GM19351 (cell line): ENCODE measurements around the gene TMEM258.

Experiments used
- ATAC-seq: cut with Tn5 transposase; IDR thresholded peaks from one replicate; pipeline ENCODE4 v1.9.1; 2021; ENCODE audit warnings: mild to moderate bottlenecking, moderate library complexity; ENCODE audit not compliant: unreplicated experiment

Gene TMEM258

GRCh38 chr11:61762223-61762615 lies 30.2 kb downstream of the TMEM258 start:
- ATAC-seq = no peak

DNA sequence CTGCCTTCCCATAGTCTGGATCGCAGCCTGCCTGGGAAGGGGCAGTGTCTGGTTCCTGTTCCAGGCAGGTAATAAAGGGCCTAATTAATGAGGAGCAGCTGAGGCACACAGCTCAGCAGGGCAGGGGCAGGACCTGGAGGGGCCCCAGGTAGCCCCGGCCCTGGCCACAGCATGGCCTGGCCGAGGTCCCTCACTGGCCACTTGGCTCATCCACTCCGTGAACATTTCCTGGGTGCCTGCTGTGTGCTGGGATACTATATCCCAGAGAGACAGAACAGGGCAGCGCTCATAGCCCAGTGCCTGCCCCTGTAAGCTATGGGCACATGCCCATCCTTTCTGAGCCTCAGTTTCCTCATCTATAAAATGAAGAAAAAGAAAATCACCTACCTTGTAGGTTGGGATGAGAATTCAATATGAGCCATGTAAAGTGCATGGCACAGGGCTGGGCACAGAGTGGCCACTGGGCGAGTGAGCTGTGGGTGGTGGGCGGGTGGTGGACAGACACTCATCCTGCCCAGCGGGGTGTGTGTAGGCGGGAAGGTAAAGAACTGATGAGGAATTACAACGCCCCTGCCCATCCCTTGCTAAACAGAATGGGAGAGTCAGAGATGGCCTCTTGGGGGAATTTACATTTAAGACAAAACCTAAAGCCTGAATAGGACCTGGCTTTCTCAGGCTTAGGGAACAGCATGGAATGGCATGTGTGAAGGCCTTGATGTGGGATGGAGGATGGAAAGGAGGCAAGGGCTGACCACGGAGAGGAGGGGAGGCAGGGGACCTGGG lies 30.8 kb downstream of the TMEM258 start:
- no peak for ATAC-seq

GRCh38 chr11:61760946-61761345 lies 31.5 kb downstream of the TMEM258 start:
- no peak for ATAC-seq

DNA sequence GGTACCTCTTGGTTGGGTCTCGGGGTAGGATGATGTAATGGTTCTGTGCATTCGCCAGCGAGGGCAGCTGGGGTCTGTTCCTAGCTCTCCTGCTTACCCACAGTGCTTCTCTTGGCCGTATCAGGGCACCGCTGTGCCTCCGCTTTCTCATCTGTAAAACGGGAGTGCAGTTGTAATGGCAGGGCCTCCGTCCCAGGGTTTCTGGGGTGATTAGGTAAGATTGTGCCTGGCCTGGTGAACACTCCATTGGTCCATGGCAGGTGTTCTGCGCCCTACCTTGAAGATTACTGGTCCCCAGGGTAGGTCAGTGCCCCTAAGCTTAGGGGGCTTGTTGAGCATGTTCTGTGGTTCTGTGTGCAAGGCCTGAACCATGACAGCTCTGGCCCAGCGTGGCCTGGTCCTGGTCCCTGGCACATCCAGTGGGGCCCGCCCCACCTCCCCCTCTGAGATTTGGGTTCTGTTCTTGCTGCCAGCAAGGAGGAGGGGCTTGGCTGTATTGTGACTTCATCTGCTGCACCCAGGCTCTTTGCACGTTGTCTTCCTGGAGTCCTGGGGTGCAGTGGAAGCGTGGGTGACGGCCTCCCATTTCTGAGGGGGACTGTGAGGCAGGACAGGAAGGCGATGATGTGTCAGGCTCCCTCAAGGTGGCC lies 35.1 kb downstream of the TMEM258 start:
- ATAC-seq = no peak

- peak; percentile 51 for ATAC-seq
Measured at GRCh38 chr11:61756452-61757212, 35.8 kb downstream of the TMEM258 start.

DNA sequence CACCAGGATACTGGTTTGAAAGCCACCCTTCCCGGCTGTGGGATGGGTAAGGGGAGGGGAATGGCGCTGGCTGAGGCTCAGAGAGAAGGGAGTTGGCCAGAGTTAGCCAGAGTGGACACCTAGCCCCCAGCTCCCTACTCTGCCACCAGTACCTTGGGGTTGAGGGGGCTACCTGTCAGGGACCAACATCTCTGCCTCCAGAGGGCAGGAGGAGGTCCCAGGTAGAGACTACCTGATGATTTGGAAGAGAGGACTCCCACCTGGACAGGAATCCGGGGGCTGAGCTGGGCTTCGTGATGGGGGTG lies 36.3 kb downstream of the TMEM258 start:
- ATAC-seq = no peak

DNA sequence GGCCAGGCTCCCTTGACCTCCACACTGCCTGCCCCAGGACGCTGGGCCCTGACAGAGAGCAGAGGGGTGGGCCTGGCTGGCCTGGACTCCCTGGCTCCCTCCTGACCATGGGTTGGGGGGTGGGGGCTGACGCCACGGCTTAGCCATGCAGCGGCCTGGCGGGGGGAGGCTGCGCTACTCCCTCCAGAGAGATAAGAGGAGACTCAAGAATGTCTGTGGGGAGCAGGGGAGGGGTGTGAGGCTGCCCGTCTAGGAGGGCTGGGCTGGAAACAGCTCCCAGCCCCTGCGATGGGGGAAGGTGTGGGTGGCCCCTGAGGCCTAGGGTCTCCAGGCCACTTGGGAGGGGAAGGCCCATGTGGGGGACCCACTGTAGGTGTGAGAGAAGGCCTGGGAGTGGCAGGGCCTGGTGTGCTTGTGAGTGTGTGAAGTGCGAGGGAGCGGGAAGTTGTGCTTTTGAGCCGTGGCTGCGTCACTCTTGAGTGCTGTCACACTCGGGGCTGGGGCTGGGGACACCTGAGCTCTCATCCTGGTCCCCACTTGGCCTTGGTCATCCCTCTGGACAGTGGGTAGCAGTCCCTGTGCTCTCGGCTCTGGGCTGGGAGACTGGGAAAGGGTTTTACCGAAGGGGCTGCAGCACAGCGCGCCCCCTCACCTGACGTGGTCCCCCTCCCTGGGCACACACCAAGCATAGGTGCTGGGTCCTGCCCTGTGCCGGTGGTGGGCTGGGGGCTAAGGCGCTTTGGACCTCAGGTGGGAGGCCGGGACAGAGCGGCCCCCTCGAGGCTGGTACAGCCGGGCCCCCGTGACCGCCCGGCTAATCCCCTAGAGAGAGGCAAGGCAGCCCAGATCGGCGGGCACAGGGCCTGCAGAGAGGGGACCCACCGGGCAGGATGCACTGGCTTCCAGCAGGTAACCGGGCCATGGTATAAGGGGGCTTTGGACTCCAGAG lies 37.6 kb downstream of the TMEM258 start:
- ATAC-seq = no peak

- no peak for ATAC-seq
Measured at GRCh38 chr11:61753672-61754071, 38.7 kb downstream of the TMEM258 start.

DNA sequence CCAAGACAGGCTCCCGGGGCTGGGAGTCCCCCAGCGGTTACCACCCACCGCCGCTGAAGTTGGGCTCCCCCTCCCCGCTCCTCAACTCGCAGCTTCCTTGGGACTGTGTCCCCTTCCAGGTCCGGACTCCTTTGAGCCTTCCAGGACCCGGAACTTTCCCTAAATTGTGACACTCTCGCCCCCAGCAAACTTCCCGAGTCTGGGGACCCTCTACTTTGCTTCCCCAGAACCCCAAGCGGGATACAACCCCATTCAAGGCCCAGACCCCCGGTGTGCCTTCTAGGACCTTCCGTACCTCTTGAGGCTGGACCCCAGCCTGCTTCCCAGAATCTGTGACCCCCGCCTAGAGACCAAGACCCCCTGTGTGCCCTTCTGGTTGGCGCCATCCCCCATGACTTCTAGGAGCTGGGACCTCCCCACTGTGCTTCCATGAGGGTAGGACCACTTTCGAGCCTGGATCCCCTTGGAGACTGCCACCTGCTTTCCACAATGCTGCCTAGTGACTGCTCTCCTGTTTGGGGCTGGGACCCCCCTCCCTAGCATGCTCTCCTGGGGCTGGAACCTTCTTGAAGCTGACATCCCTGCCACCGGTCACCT lies 39.4 kb downstream of the TMEM258 start:
- ATAC-seq = no peak

DNA sequence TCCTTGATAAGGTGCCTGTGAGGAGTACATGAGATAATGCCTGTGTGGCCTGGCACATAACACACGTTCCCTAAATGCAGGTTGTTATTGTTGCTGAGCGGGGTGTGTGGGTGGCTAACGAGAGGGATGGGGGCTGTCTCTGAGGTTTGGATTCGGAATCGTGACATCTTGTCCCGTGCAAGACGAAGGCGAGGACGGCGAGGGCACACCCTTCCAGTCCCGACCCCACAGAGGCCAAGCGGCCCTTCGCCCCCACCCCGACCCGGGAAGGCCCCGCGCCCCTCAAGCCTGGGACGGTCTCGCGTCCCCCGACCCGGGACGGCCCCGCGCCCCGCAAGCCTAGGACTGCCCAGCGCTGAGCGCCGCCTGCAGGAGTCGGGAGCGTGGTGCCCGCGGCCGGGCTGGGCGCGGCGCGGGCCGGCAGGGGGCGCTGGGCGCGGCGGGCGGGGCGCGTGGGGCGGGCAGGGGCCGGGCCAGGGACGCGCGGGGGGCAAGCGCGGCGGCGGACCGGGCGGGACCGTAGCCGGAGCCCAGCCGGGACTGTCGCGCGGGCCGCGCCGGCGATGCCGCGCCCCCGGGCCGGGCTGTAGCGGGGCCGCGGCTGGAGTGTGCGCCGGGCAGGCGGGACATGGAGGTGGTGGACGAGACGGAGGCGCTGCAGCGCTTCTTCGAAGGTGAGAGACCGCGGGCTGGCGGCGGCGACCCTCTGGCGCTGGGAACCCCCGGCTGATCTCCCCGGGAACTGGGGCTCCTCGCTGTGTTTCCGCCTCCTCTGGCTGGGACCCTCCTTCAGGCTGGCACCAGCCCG lies 40.1 kb downstream of the TMEM258 start, which contains the start of gene MYRF:
TSS of gene MYRF (plus strand) at position 520 of the 808 bp plus-strand sequence. CDS start at position 629, 109 bp downstream.
- ATAC-seq = peak; percentile 40

- no peak for ATAC-seq
Measured at GRCh38 chr11:61751384-61751783, 41.0 kb downstream of the TMEM258 start.

DNA sequence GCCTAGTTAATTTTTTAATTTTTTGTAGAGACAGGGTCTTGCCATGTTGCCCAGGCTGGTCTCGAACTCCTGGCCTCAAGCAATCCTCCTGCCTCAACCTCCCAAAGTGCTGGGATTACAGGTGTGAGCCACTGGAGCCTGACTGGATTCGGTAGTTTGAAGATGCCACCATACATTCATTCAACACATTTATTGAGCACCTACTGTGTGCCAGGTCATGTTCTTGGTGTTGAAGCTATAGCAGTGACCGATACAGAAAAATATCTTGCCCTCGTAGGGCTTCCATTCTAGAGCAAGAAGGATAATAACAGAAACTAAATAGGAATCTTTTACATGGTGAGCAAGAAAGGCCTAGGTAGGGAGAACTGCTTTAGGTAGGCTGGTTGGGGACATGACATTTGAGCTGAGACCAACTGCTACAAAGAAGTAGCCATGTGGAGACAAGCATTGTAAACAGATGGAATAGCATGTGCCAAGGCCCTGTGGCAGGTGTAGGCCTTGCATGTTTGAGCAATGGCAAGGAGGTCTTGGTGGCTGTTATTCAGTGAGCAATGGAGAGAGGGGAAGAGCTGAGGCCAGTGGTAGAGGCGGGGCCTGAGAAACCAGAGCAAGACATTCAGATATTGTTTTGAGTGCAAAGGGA lies 41.6 kb downstream of the TMEM258 start:
- ATAC-seq = no peak

DNA sequence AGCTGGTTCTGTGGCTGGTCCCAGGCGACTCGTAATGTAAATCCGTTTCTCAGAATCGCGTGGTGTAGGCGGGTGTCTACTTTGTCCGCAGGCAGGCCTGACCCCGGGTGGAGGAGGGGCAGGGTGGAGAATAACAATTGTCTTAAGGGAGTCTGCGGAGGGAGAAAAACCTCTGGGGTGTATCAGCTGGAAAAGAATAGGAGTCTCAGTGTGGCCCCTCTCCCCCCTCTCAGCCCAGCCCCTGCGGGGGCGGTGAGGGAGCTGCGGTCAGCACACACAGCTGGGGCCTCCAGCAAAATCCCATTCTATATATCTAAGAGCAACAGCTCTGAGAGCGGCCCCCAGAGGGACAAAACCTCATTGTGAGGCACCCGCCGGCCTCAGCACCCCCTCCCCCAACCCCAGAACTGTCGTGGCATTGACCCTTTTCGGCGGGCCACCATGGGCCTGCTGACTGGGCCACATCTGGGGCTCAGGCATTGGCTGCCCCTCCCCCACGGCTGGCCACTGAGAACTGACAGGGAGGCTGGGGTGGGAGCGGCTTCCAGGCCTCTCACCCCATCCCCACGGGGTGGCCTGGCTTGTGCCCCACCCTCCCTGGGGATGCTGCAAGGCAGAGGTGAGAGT lies 42.7 kb downstream of the TMEM258 start:
- no peak for ATAC-seq

- ATAC-seq = no peak
Measured at GRCh38 chr11:61747967-61748285, 44.5 kb downstream of the TMEM258 start.

GRCh38 chr11:61747192-61747966 lies 45.0 kb downstream of the TMEM258 start:
- ATAC-seq = peak; percentile 78

DNA sequence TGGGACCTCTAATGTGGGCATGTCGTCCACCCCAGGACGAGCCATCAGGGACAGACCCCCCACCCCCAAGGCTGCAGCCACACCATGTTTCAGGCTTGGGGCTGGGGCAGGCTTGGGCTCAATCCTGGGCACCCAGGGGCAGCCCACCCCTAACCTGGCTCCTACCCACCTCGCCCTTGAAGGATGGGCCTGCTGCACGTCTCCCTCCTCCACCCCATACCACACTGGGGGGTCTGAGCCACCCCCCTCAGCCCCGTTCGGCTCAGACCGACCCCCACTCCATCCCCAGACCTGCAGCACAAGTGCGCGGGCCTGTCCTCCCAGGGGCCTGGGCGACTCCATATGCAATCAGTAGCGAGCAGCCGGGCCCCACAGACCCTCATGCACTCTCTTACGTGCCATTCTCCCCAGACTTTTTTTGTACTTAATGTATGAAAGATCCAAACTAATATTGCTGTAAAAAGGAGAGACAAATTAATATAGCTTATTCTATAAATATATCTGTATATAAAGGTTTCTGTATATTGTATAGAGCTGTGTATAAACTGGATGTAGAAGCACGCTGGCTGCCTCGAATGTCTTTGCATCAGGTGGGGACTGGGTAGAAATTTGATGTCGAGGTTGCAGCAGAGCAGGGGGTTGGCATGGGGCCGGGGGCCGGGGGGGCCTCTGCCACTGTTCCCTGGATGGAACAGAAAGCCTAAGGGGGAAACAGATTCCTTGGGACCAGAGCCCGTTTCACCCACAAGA lies 45.8 kb downstream of the TMEM258 start:
- no peak for ATAC-seq

- ATAC-seq = no peak
Measured at GRCh38 chr11:61745781-61746441, 46.5 kb downstream of the TMEM258 start.
